HepG2 (cell line): ENCODE measurements around the gene PRPSAP1. TPM values are rescaled to one million over a fixed set of nuclear protein-coding genes. Genes with fewer than 3 reads are reported as not detected.

Experiments used
- ATAC-seq: fragments of 200-7000 bp; cut with Tn5 transposase; 3 replicates; pipeline ENCODE4 v1.9.1; 2020; ENCODE audit warnings: mild to moderate bottlenecking, moderate library complexity
- BruUV-seq: library from RNA; stranded (reverse); fragments of 400-500 nt; replicated peaks from 2 replicates; lab custom pipeline; 2021; lab: Mats Ljungman, UMichigan
- CTCF ChIA-PET: fragments of 300-600 bp; formaldehyde crosslinking; extraction: SDS; loops from one replicate; lab custom pipeline; 2021; ENCODE audit warnings: low total read pairs, inconsistent platforms, low intra/inter-chr PET ratio; lab: Yijun Ruan, JAX
- POLR2A ChIA-PET: fragments of 350-600 bp; sonication (Branson Sonifier 250); formaldehyde crosslinking; loops from one replicate; lab custom pipeline; 2020; ENCODE audit warnings: antibody characterized with exemption, inconsistent platforms; lab: Yijun Ruan, JAX
- DNase-seq: peaks from one replicate; pipeline ENCODE4 v3.0.0-alpha.2; 2015; ENCODE audit warnings: low spot score
- FAIRE-seq: peaks from 3 replicates; lab custom pipeline; 2011; peaks lifted over from hg19 to GRCh38; lab: Jason Lieb, UNC
- H2AFZ ChIP-seq: one replicate; pipeline ENCODE4 v1.6.1; 2011; ENCODE audit warnings: low read length, inconsistent platforms
- H3K27ac ChIP-seq: fragments of 300-600 bp; 3 replicates; pipeline ENCODE4 v1.8.0; 2011; ENCODE audit warnings: mixed run types, mild to moderate bottlenecking, mixed read lengths, low read length, inconsistent platforms; ENCODE audit not compliant: insufficient read depth; ENCODE audit errors: extremely low read length
- H3K27me3 ChIP-seq, 2 experiments: fragments of 200-600 bp in 1 of 2; 2 replicates in 1 of 2; 3 replicates in 1 of 2; pipeline versions ENCODE4 v1.6.0 to v1.8.0; 2011; ENCODE audit warnings: low read length in 2 of 2, mild to moderate bottlenecking in 2 of 2, moderate library complexity in 2 of 2, inconsistent platforms in 1 of 2; ENCODE audit not compliant: insufficient read depth in 2 of 2, control insufficient read depth in 1 of 2
- H3K36me3 ChIP-seq, 2 experiments: fragments of 200-600 bp in 1 of 2; replicated peaks in 1 of 2; 2 replicates in 1 of 2; 3 replicates in 1 of 2; pipeline versions ENCODE4 v1.5.1 to v1.8.0; 2011; ENCODE audit warnings: low read length in 2 of 2, inconsistent platforms in 1 of 2; ENCODE audit not compliant: insufficient read depth in 2 of 2, control insufficient read depth in 1 of 2
- H3K4me1 ChIP-seq: 2 replicates; pipeline ENCODE4 v1.5.1; 2012; ENCODE audit warnings: low read length, inconsistent platforms; ENCODE audit not compliant: insufficient read depth
- H3K4me2 ChIP-seq: 2 replicates; pipeline ENCODE4 v1.6.0; 2011; ENCODE audit warnings: low read depth, low read length, inconsistent platforms
- H3K4me3 ChIP-seq, 3 experiments: fragments of 200-600 bp in 1 of 3; sonication (generic), shearing (Covaris generic) in 1 of 3; replicated peaks in 1 of 3; 2 replicates each; pipeline ENCODE4 v1.5.1; 2011 to 2016; ENCODE audit warnings: low read length in 3 of 3, inconsistent platforms in 2 of 3, low read depth in 2 of 3, mild to moderate bottlenecking in 2 of 3, control low read depth in 1 of 3, mixed read lengths in 1 of 3; ENCODE audit not compliant: insufficient read depth in 1 of 3
- H3K79me2 ChIP-seq: one replicate; pipeline ENCODE4 v1.6.1; 2011; ENCODE audit warnings: low read length, inconsistent platforms; ENCODE audit not compliant: insufficient read depth
- H3K9ac ChIP-seq: 2 replicates; pipeline ENCODE4 v1.6.0; 2011; ENCODE audit warnings: mild to moderate bottlenecking, low read depth, low read length, inconsistent platforms; ENCODE audit not compliant: insufficient read depth
- H3K9me3 ChIP-seq: 2 replicates; pipeline ENCODE4 v1.5.1; 2012; ENCODE audit warnings: mild to moderate bottlenecking, low read length
- H4K20me1 ChIP-seq: 2 replicates; pipeline ENCODE4 v1.6.0; 2011; ENCODE audit warnings: inconsistent platforms, mild to moderate bottlenecking, low read length, moderate library complexity; ENCODE audit not compliant: insufficient read depth
- ARID2 ChIP-seq: sonication (generic); formaldehyde crosslinking; IDR thresholded peaks from 2 replicates; pipeline ENCODE4 v1.8.1; 2022; ENCODE audit warnings: mild to moderate bottlenecking, missing genetic modification reagents, borderline replicate concordance
- ATRX ChIP-seq: sonication (generic); formaldehyde crosslinking; IDR thresholded peaks from 2 replicates; pipeline ENCODE4 v1.4.0; 2020; ENCODE audit warnings: missing genetic modification reagents, borderline replicate concordance
- FOXA3 ChIP-seq: IDR thresholded peaks from 2 replicates; pipeline ENCODE4 v1.6.1; 2016; ENCODE audit warnings: missing genetic modification reagents, missing compliant biosample characterization
- HDAC6 ChIP-seq: fragments of 200-600 bp; sonication (generic); IDR thresholded peaks from 2 replicates; pipeline ENCODE4 v1.7.0; 2017; ENCODE audit warnings: mild to moderate bottlenecking, antibody characterized with exemption, low read length, low read depth
- PAF1 ChIP-seq: IDR thresholded peaks from 2 replicates; pipeline ENCODE4 v1.6.1; 2016; ENCODE audit warnings: missing genetic modification reagents, missing compliant biosample characterization
- POGZ ChIP-seq: sonication (generic); formaldehyde crosslinking; IDR thresholded peaks from 2 replicates; pipeline ENCODE4 v1.4.0; 2020; ENCODE audit warnings: mild to moderate bottlenecking, missing genetic modification reagents
- RFX3 ChIP-seq: IDR thresholded peaks from 2 replicates; pipeline ENCODE4 v1.6.1; 2016; ENCODE audit warnings: missing biosample characterization, missing genetic modification reagents
- SIX4 ChIP-seq: sonication (generic); formaldehyde crosslinking; IDR thresholded peaks from 2 replicates; pipeline ENCODE4 v1.4.0; 2020; ENCODE audit warnings: missing genetic modification reagents
- TGIF2 ChIP-seq: IDR thresholded peaks from 2 replicates; pipeline ENCODE4 v1.6.1; 2016; ENCODE audit warnings: control low read depth, missing compliant biosample characterization
- ZNF136 ChIP-seq: sonication (generic); formaldehyde crosslinking; IDR thresholded peaks from 2 replicates; pipeline ENCODE4 v1.8.1; 2022; ENCODE audit warnings: low read depth, mild to moderate bottlenecking, moderate library complexity, missing genetic modification reagents
- ZNF20 ChIP-seq: sonication (generic); formaldehyde crosslinking; IDR thresholded peaks from 2 replicates; pipeline ENCODE4 v1.4.0; 2020; ENCODE audit warnings: mild to moderate bottlenecking, moderate library complexity, missing genetic modification reagents
- ZNF430 ChIP-seq: sonication (generic); formaldehyde crosslinking; IDR thresholded peaks from 2 replicates; pipeline ENCODE4 v1.9.0; 2021; ENCODE audit warnings: mild to moderate bottlenecking, missing genetic modification reagents
- ZNF652 ChIP-seq: IDR thresholded peaks from 2 replicates; pipeline ENCODE4 v1.6.1; 2016; ENCODE audit warnings: low read depth, borderline replicate concordance
- WGBS: methylation state at CpG from one replicate; pipeline ENCODE4 v1.1.6; 2017; ENCODE audit warnings: low lambda C conversion rate; 5-methylcytosine and 5-hydroxymethylcytosine counted together
- in situ Hi-C: cut with HindIII; loops from 2 replicates; pipeline ENCODE4 v1.10.0; 2017; ENCODE audit warnings: low pct_unique_long_range_greater_than_20kb; ENCODE audit not compliant: extremely low pct_ligation_motif_present
- intact Hi-C: fragments of 100-400 bp; cut with micrococcal nuclease; formaldehyde crosslinking; loops from one replicate; pipeline ENCODE4 v1.10.0; 2022; ENCODE audit not compliant: unreplicated experiment
- polyA plus RNA-seq, 8 experiments: library from polyadenylated mRNA; depleted of rRNA in 3 of 8; stranded (reverse) in 7 of 8; unstranded in 1 of 8; fragments of >200 nt; fragmentation: Illumina TruSeq in 4 of 8; extraction: Trizol in 4 of 8; gene quantifications; 2 replicates each; pipeline versions ENCODE4 v1.2.1 to v1.2.3, GENCODE V29; 2011 to 2016; ENCODE audit warnings: low read depth in 4 of 8, missing spikeins in 1 of 8, mixed read lengths in 1 of 8; ENCODE audit not compliant: insufficient read depth in 1 of 8
- total RNA-seq, 5 experiments: library from RNA; depleted of rRNA; stranded (reverse); fragments of >200 nt; fragmentation: Illumina TruSeq; extraction: Trizol; gene quantifications; 2 replicates each; pipeline ENCODE4 v1.2.3, GENCODE V29; 2016; ENCODE audit warnings: low read depth in 1 of 5
- TF ChIP-seq, protein P1 (sequence below): sonication (generic); formaldehyde crosslinking; IDR thresholded peaks from 2 replicates; pipeline ENCODE4 v1.5.1; 2020; ENCODE audit warnings: missing genetic modification reagents, mild to moderate bottlenecking, borderline replicate concordance
- TF ChIP-seq, protein P2 (sequence below): fragments of 450-650 bp; IDR thresholded peaks from 2 replicates; pipeline ENCODE4 v1.6.1; 2017; ENCODE audit warnings: mild to moderate bottlenecking

PRPSAP1 gene
- total and polyA plus RNA-seq, 2 of the 13 experiments (the other 11 are each of a cell fraction or from before 2014, with no cell fraction given) = 91.1 to 314 TPM

DNA sequence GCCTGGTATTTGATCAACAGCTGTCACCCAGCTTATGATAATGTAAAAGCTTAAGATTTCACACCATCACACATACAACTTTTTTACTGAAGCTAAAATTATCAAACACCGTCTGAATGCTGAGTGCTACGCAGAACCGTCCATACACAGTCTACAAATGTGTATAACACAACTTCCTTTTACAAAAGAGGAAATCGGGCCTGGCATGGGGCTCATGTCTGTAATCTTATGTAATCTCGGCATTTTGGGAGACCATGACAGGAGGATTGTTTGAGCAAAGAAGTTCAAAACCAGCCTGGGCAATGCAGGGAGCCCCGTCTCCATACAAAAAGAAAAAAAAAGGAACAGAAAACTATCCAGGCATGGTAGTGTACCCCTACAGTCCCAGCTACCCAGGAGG lies 26.0 kb downstream of the PRPSAP1 start:
- no peak overlapping the region for H3K4me3 ChIP-seq
- POLR2A ChIA-PET = interaction anchor here (1.0 to 1.2 kb wide), 2 partner anchors 10 to 55 kb away, joined by 3 to 4 read pairs; no protein-coding TSS in a partner anchor
- TF ChIP-seq ZNF136 (CRISPR knock-in tag) (no peak), ATRX (CRISPR knock-in tag) (no peak)
- TF ChIP-seq, protein P1, sequence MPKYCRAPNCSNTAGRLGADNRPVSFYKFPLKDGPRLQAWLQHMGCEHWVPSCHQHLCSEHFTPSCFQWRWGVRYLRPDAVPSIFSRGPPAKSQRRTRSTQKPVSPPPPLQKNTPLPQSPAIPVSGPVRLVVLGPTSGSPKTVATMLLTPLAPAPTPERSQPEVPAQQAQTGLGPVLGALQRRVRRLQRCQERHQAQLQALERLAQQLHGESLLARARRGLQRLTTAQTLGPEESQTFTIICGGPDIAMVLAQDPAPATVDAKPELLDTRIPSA (CRISPR knock-in tag) = no peak
- TF ChIP-seq, all 625 proteins: peak for 0
- no TSS peak for BruUV-seq
- Histone ChIP-seq H3K27me3 (no peaks in the 10 kb centered on the region), H3K9me3 (no peaks in the 10 kb centered on the region), H3K79me2 (peaks cover 10% of the 10 kb centered on the region), H3K36me3 (peaks cover 35 to 90% of the 10 kb centered on the region in 2 experiments), H3K4me1 (no peaks in the 10 kb centered on the region), H3K27ac (no peak overlapping the region), H3K9ac (no peak overlapping the region), H4K20me1 (peaks cover 6% of the 10 kb centered on the region; the same call in 1 of the 2 replicates), H3K4me2 (no peak overlapping the region), H2AFZ (no peak overlapping the region)
- CTCF ChIA-PET = no interaction called here
- no peak for DNase-seq
- no peak for ATAC-seq
- intact Hi-C loops = no loop called here
- FAIRE-seq = no peak
- in situ Hi-C loops = no loop called here
- WGBS = 96% methylated on average over 6 of the region's 6 CpGs

DNA sequence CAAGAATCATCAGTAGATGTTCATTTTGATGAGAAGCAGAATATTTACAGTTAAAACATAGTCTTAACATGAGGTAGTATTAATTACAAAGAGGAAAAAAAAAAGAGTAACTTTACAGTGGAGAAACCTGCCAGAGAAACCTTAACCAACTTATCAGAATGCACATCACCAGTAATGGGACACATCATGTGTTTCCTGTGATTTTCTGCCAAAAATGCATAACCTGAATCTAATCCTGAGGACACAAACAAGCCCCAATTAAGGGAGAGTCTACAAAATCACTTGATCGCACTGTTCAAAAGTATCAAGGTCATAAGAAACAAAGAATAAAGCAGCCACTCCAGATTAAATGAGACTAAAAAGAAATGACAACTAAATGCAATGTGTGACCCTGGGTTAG lies 27.4 kb downstream of the PRPSAP1 start:
- WGBS = 90% methylated on average over 1 of the region's 1 CpG
- no peaks in the 10 kb centered on the region for H3K4me1 ChIP-seq
- FAIRE-seq (no peak), ATAC-seq (no peak), DNase-seq (no peak)
- BruUV-seq = TSS peak; percentile 21
- H3K9me3 ChIP-seq = no peaks in the 10 kb centered on the region
- H3K27me3 ChIP-seq = no peaks in the 10 kb centered on the region
- ChIA-PET POLR2A (no interaction called here), CTCF (no interaction called here)
- no peak overlapping the region for H3K9ac ChIP-seq
- TF ChIP-seq TGIF2 (CRISPR knock-in tag) (no peak), POGZ (CRISPR knock-in tag) (no peak), FOXA3 (no peak), ZNF652 (CRISPR knock-in tag) (no peak), ARID2 (CRISPR knock-in tag) (no peak), ZNF430 (CRISPR knock-in tag) (no peak), PAF1 (CRISPR knock-in tag) (no peak), HDAC6 (no peak), RFX3 (no peak), ZNF20 (CRISPR knock-in tag) (no peak), SIX4 (CRISPR knock-in tag) (no peak)
- TF ChIP-seq, protein P2, sequence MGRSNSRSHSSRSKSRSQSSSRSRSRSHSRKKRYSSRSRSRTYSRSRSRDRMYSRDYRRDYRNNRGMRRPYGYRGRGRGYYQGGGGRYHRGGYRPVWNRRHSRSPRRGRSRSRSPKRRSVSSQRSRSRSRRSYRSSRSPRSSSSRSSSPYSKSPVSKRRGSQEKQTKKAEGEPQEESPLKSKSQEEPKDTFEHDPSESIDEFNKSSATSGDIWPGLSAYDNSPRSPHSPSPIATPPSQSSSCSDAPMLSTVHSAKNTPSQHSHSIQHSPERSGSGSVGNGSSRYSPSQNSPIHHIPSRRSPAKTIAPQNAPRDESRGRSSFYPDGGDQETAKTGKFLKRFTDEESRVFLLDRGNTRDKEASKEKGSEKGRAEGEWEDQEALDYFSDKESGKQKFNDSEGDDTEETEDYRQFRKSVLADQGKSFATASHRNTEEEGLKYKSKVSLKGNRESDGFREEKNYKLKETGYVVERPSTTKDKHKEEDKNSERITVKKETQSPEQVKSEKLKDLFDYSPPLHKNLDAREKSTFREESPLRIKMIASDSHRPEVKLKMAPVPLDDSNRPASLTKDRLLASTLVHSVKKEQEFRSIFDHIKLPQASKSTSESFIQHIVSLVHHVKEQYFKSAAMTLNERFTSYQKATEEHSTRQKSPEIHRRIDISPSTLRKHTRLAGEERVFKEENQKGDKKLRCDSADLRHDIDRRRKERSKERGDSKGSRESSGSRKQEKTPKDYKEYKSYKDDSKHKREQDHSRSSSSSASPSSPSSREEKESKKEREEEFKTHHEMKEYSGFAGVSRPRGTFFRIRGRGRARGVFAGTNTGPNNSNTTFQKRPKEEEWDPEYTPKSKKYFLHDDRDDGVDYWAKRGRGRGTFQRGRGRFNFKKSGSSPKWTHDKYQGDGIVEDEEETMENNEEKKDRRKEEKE = no peak
- H4K20me1 ChIP-seq = 0 out of 2 replicates have a peak, but pooled peaks cover 3% of the 10 kb centered on the region
- H3K79me2 ChIP-seq = peaks cover 3% of the 10 kb centered on the region
- in situ Hi-C loops (no loop called here), intact Hi-C loops (no loop called here)
- H3K4me2 ChIP-seq = no peak overlapping the region
- no peak overlapping the region for H3K27ac ChIP-seq
- H3K36me3 ChIP-seq = peaks cover 34 to 91% of the 10 kb centered on the region in 2 experiments
- no peak overlapping the region for H3K4me3 ChIP-seq
- no peak overlapping the region for H2AFZ ChIP-seq
